ENCODE data around the gene KRTAP19-8. TPM values are rescaled to one million over a fixed set of nuclear protein-coding genes. Genes with fewer than 3 reads are reported as not detected.

KRTAP19-8 gene, protein sequence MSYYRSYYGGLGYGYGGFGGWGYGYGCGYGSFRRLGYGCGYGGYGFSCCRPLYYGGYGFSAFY
- not detected in 2 replicates for total RNA-seq (ENCODE audit: low replicate concordance)

DNA sequence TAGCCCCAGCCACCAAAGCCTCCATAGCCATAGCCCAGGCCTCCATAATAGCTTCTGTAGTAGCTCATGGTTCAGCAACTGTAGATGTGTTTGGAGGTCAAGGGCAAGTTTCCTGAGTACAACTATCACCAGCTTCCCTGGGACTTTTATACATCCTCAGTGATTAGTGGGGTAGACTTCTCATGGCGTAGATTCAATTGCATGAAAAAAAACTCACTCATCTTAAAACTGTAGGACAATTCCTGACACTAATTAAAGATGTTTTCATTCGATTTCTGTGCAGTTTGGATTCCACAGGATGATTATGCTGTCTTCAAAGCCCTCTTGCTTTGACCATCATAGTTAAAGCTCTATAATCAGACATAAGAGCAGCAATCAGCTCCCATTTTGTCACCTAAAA lies at the start of gene KRTAP19-8:
TSS of gene KRTAP19-8 (minus strand) at position 101 of the 400 bp plus-strand sequence. CDS start at position 68, 33 bp downstream.
- H3K4me3 ChIP-seq (ENCODE audit: low read depth, low read length), result no peak within 1 kb of the TSS
- no peak for TF ChIP-seq CTCF (IDR thresholded peaks at IDR 0.05; ENCODE audit: insufficient read depth, low read length)
- DNase-seq (ENCODE audit: low read depth), result no peak

- DNase-seq (ENCODE audit: low read depth), result no peak
- H3K4me3 ChIP-seq (ENCODE audit: low read depth, low read length), result no peak overlapping the region
- no peak for TF ChIP-seq CTCF (IDR thresholded peaks at IDR 0.05; ENCODE audit: insufficient read depth, low read length)
Observed at GRCh38 chr21:31087639-31088473, 49.6 kb upstream of the KRTAP19-8 start.

DNA sequence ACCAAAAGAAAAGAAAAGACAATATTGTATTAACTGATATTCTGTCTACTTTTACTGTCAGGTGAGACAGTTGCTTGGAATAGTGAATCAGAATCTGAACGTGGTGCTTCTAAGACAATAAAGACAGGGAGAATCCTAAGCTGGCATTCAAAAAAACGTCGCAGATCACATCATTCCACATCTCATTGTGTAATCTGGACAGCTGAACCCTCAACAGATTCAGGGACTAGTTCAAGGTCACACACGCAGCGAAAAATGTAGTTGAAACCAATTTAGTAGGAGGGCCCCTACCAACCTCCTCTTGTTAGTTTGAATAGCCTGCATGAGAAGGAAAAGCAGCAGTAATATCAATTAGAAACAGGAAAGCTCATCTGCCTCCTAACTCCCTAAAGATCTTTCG lies 46.4 kb upstream of the KRTAP19-8 start:
- DNase-seq (ENCODE audit: low read depth), result no peak
- TF ChIP-seq CTCF (IDR thresholded peaks at IDR 0.05; ENCODE audit: insufficient read depth, low read length), result no peak
- no peak overlapping the region for H3K4me3 ChIP-seq (ENCODE audit: low read depth, low read length)

- DNase-seq (ENCODE audit: low read depth), result peak; percentile 41
- no peak for TF ChIP-seq CTCF (IDR thresholded peaks at IDR 0.05; ENCODE audit: insufficient read depth, low read length)
- no peak overlapping the region for H3K4me3 ChIP-seq (ENCODE audit: low read depth, low read length)
Observed at GRCh38 chr21:31078796-31079195, 40.5 kb upstream of the KRTAP19-8 start.

- no peak for DNase-seq (ENCODE audit: low read depth)
- H3K4me3 ChIP-seq (ENCODE audit: low read depth, low read length), result no peak overlapping the region
- TF ChIP-seq CTCF (IDR thresholded peaks at IDR 0.05; ENCODE audit: insufficient read depth, low read length), result no peak
Observed at GRCh38 chr21:31078216-31078615, 39.9 kb upstream of the KRTAP19-8 start.

DNA sequence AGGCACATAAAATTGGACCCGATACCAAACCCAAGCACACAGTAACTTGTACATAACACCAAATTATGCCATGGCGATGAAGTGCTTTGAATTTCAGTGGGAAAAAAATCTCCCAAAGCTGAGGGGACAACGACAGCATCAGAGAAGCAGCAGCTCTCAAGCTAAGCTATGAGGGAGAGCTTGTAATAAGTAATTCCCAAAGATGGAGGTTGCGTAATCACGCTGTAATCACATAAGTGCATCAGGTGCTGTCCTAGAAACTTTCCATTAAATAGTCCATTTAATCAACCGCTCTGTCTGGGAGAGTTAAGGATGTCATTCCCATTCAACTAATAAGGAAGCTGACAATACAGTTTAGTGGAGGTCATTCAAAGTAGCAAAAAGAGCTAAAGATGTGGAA lies 37.6 kb upstream of the KRTAP19-8 start:
- DNase-seq (ENCODE audit: low read depth), result no peak
- no peak overlapping the region for H3K4me3 ChIP-seq (ENCODE audit: low read depth, low read length)
- no peak for TF ChIP-seq CTCF (IDR thresholded peaks at IDR 0.05; ENCODE audit: insufficient read depth, low read length)

Measured in fibroblast of the aortic adventitia (primary cell).